ENCODE data around the gene DOCK2.

Gene DOCK2

GRCh38 chr5:170097934-170098333 lies 460.9 kb downstream of the DOCK2 start:
- DNase-seq (ENCODE audit: low read depth) = no peak

GRCh38 chr5:170100066-170100943 lies 463.2 kb downstream of the DOCK2 start:
- peak; percentile 58 for DNase-seq (ENCODE audit: low read depth)

GRCh38 chr5:170103447-170103846 lies 466.4 kb downstream of the DOCK2 start:
- no peak for DNase-seq (ENCODE audit: low read depth)

- no peak for DNase-seq (ENCODE audit: low read depth)
Observed at GRCh38 chr5:170104299-170104698, 467.2 kb downstream of the DOCK2 start.

DNA sequence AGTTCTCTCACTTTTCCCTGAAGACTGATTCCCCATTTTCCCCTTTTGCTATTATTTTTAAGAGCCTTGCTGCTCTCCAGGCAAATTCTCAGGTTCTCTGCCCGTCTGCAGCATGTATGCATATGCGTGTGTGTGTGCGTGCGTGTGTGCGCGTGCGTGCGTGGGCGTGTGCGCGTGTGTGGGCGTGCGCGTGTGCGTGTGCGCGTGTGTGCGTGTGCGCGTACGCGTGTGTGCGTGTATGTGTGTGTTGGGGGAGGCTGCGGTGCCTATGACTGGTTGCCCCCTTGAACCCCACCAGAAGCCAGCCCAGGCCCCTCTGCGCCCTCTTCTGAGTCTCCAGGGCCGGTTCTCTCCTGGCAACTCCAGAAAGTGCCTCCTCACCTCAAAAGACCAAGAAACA lies 467.6 kb downstream of the DOCK2 start:
- no peak for DNase-seq (ENCODE audit: low read depth)

- no peak for DNase-seq (ENCODE audit: low read depth)
Observed at GRCh38 chr5:170105642-170106611, 468.9 kb downstream of the DOCK2 start, which contains the start of gene FOXI1. TSS of gene FOXI1 (plus strand) at chr5:170105897. CDS start at chr5:170105958, 61 bp downstream.

GRCh38 chr5:170107674-170108073 lies 470.6 kb downstream of the DOCK2 start:
- DNase-seq (ENCODE audit: low read depth) = no peak

- DNase-seq (ENCODE audit: low read depth) = no peak
Observed at GRCh38 chr5:170108266-170108785, 471.3 kb downstream of the DOCK2 start.

- DNase-seq (ENCODE audit: low read depth) = no peak
Observed at GRCh38 chr5:170109059-170110031, 472.3 kb downstream of the DOCK2 start.

DNA sequence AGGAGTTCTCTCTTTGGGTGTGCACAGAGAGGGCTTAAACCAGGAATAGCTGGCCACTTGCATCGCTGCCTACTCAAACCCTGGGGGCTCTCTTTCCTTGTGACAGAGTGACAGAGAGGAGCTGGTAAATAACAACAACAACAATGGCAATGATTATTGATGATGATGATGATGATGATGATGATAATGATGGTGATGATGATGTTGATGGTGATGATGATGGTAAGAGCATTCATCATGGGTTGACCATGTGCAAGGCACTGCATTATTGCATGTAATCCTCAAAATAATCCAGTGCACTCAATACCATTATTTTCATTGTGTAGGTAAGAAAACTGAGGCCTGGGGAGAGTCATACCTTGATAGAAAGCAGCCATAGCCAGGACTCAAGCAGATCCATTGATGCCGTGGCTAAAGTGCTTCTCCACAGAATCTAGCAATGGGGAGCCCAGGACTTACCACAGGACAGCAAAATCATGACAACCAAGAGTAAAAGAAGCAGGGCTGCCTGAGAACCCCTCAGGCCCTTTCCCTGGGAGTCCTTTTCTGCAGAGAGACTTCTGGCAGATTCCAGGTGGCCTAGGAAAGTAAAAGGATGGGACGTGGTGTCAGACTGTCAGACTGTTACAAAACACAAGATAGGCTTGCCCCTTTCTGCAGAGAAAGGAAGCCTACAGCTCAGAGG lies 473.5 kb downstream of the DOCK2 start:
- DNase-seq (ENCODE audit: low read depth) = no peak

DNA sequence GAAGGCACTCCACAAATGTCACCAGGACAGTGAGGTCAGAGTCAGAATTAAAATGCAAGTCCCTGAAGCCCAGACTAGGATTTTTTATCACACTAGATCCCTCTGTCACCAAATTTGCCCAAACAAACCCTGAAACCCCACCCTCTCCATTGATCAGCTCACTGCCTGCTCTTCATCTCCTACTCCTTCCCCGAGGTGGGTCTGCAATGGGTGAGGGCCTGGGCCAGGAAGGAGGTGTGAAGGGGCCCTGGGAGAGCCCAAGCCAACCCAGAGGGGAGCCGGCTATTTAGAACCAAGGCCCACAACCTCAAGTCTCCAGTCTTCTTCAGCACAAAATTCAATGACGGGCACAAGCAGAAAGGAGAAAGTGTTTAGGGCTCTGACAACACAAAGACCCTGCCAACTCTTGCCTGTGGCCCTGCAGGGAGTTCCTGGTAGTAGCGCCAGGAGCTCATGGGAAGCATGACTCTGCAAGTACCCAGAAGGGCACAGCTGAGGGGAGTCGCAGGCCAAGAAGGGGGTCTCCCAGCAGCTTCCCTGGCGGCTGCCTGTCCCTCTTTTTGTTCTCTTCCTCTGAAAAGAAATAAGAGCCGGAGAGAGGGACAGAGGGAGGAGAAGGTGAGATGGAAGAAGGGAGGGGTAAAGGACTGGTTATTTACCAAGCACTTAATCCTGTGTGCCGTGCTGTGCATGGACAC lies 474.2 kb downstream of the DOCK2 start:
- no peak for DNase-seq (ENCODE audit: low read depth)

DNA sequence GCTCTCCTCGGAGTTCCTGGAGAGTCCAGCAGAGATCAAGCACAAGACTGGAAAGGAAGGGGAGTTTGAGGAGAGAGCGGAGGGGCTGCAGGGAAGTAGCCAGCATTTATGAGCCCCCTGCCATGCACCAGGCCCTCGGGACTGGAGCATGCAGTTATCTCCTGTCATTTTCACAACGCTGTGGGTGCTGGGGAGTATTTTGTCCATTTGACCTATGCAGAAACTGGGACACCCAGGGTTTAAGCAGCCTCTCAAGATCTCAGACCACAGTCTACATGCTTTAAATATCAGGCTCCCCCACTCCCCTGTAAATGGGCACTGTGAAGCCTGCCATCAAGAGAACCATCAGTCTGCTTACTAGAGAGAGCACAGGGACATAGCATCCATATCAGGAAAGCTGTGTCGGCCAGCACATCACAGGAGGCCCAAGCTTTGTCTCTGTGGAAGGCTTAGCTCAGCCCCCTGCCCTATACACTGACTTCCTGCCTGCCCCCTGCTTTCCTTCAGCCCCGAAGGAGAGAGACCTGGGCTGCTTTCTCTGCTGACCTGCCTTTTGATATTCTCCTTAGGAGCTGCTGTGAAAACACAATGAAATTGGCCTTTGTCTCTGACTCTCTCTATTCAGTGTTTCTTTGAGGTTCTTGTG lies 475.9 kb downstream of the DOCK2 start:
- no peak for DNase-seq (ENCODE audit: low read depth)

- no peak for DNase-seq (ENCODE audit: low read depth)
Observed at GRCh38 chr5:170113522-170113900, 476.4 kb downstream of the DOCK2 start.

DNA sequence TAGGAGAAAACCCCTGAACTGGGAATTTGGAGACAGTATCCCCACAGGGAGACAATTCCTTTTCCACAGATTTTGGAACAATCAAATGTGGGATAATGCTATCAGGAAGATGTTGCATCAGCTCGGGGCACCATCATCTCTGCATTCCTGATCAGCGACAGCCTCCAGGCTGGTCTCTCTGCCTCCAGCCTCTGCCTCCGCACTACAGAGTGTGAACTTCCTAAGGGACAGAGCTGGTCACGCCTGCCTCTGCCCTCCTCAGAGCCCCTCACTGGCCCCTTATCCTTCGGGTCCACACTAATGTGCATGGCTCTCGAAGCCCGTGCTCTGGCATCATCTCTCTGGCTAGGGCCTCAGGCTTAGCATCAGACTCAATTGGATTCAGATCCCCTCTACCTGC lies 477.2 kb downstream of the DOCK2 start:
- DNase-seq (ENCODE audit: low read depth) = no peak

DNA sequence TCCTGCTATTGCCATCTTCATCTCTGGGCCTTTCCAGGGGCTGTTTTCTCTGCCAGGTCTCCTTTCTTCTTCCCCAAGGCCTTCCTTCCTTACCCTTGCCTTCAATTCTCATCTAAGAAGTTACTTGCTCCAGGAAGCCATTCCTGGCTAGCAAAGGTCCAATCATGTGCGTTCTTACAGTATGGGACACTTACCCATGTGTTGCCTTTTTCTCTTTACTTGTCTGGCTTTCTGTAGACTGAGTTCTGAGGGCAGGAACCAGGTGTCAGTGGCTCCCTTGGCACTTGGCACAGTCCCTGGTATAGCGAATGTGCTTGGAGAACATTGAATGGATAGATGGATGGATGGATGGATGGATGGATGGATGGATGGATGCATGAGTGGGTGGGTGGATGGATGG lies 478.9 kb downstream of the DOCK2 start:
- no peak for DNase-seq (ENCODE audit: low read depth)

DNA sequence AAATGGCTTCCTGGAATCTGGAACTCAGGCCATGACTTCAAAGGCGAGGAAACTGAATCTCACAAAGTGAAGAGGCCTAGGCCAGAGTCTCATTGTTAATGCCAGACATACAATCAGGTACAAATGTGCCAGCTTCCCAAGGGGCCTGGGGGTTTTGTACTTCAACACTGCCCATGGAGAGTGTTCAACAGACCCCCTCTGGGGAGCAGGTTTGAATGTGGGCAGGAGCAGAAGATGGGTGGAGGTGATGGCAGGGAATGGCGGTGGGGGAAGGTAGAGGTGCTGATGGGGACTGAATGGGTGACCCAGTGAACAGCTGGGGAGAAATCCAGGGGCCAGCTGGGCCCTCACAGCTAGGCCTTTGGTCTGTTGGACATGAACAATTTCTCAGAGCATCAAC lies 480.7 kb downstream of the DOCK2 start:
- no peak for DNase-seq (ENCODE audit: low read depth)

DNA sequence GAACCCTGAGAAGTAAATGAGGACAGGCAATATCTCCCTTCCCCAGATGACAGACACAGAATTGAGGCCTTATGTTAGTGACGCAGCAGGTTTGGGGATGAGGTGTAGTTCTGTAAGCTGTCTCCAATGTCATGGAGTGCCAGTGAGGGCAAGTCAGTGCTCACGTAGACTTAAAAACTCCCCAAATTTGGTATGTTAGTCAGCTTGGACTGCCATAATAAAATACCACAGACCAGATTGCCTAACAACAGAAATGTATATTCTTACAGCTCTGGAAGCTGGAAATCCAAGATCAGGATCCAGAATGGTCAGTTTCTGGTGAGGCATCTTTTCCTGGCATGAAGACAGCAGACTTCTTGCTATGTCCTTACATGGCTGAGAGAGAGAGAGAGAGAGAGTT lies 483.5 kb downstream of the DOCK2 start:
- DNase-seq (ENCODE audit: low read depth) = peak; percentile 64

- DNase-seq (ENCODE audit: low read depth) = no peak
Observed at GRCh38 chr5:170121321-170121720, 484.2 kb downstream of the DOCK2 start.

DNA sequence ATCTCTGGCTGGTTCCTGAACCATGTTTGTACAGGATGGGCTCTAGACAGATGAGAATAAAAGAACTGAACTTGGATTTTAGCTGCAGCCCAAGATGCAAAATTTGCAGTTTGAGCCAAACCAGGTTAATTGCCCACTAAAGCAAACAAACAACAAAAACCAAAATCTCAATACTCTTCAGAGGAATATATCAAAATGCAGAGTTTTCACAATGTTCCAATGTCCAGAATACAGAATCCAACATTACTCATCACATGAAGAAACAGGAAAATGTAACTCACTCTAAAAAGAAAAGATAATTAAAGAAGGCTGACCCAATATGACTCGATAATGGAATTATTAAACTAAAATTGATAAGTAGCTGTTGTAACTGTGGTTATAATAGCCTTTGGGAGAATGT lies 489.0 kb downstream of the DOCK2 start:
- no peak for DNase-seq (ENCODE audit: low read depth)

- DNase-seq (ENCODE audit: low read depth) = no peak
Observed at GRCh38 chr5:170126626-170127025, 489.6 kb downstream of the DOCK2 start.

Measured in GM04504 (cell line).